K562 (cell line): ENCODE measurements around the gene ODAD3. TPM values are rescaled to one million over a fixed set of nuclear protein-coding genes. Genes with fewer than 3 reads are reported as not detected.

ENCODE experiments used
- CGGBP1 ChIP-seq: fragments of 250-450 bp; sonication (Bioruptor Pico); IDR thresholded peaks from 2 replicates; pipeline ENCODE4 v1.9.0; 2021; ENCODE audit warnings: mild to moderate bottlenecking
- CREBBP ChIP-seq: IDR thresholded peaks from one replicate; pipeline ENCODE4 v1.6.1; 2012; ENCODE audit warnings: low read depth, mild to moderate bottlenecking, control low read depth, inconsistent platforms, low read length
- CSDE1 ChIP-seq, 2 experiments: fragments of 450-650 bp; IDR thresholded peaks; 2 replicates each; pipeline ENCODE4 v1.6.1; 2016; ENCODE audit warnings: mild to moderate bottlenecking in 1 of 2
- ERF ChIP-seq: fragments of 450-650 bp; formaldehyde crosslinking; IDR thresholded peaks from 2 replicates; pipeline ENCODE4 v1.4.0; 2020; ENCODE audit warnings: mild to moderate bottlenecking, mixed read lengths
- FOXJ2 ChIP-seq: fragments of 200-800 bp; sonication (Bioruptor generic); IDR thresholded peaks from 2 replicates; pipeline ENCODE4 v1.6.1; 2016; ENCODE audit warnings: missing genetic modification characterization, missing compliant biosample characterization
- HNRNPUL1 ChIP-seq: fragments of 200-400 bp; formaldehyde crosslinking; IDR thresholded peaks from 2 replicates; pipeline ENCODE4 v1.6.1; 2017; ENCODE audit warnings: low read length
- JUND ChIP-seq, 2 experiments: IDR thresholded peaks; 2 replicates in 1 of 2; 3 replicates in 1 of 2; pipeline ENCODE4 v1.6.1; 2011; ENCODE audit warnings: borderline replicate concordance in 2 of 2, low read depth in 2 of 2, low read length in 2 of 2, improper control_type of control experiment in 1 of 2, missing biosample characterization in 1 of 2, missing genetic modification characterization in 1 of 2, missing genetic modification reagents in 1 of 2
- POLR2A ChIP-seq: fragments of 450-650 bp; conservative IDR thresholded peaks from 2 replicates; pipeline ENCODE4 v1.6.1; 2016
- RAD21 ChIP-seq, 2 experiments: fragments of 250-450 bp in 1 of 2; fragments of 450-650 bp in 1 of 2; sonication (Bioruptor Pico) in 1 of 2; formaldehyde crosslinking in 1 of 2; IDR thresholded peaks in 1 of 2; conservative IDR thresholded peaks in 1 of 2; 2 replicates each; pipeline versions ENCODE4 v1.4.0 to v1.8.0; 2020 to 2022; ENCODE audit warnings: mild to moderate bottlenecking in 2 of 2, moderate library complexity in 1 of 2
- RCOR1 ChIP-seq, 2 experiments: IDR thresholded peaks; 2 replicates each; pipeline ENCODE4 v1.6.1; 2012; ENCODE audit warnings: low read depth in 2 of 2, low read length in 2 of 2, borderline replicate concordance in 1 of 2, improper control_type of control experiment in 1 of 2
- SAFB ChIP-seq: fragments of 200-400 bp; formaldehyde crosslinking; IDR thresholded peaks from 2 replicates; pipeline ENCODE4 v1.6.1; 2017; ENCODE audit warnings: low read depth, low read length, borderline replicate concordance
- SETDB1 ChIP-seq: IDR thresholded peaks from one replicate; pipeline ENCODE4 v1.6.1; 2012; ENCODE audit warnings: low read length, control low read depth, inconsistent platforms
- SMARCA5 ChIP-seq: fragments of 450-650 bp; IDR thresholded peaks from 2 replicates; pipeline ENCODE4 v1.6.1; 2016
- SOX6 ChIP-seq: fragments of 450-650 bp; IDR thresholded peaks from 2 replicates; pipeline ENCODE4 v1.6.1; 2014; ENCODE audit warnings: mild to moderate bottlenecking
- STAT5B ChIP-seq: fragments of 250-450 bp; sonication (Bioruptor Pico); IDR thresholded peaks from 2 replicates; pipeline ENCODE4 v1.8.0; 2021; ENCODE audit warnings: mild to moderate bottlenecking, inconsistent platforms
- ZBTB7A ChIP-seq: IDR thresholded peaks from 2 replicates; pipeline ENCODE4 v1.6.1; 2011; ENCODE audit warnings: low read depth, mild to moderate bottlenecking, low read length, moderate library complexity, borderline replicate concordance; ENCODE audit not compliant: control insufficient read depth
- ZNF143 ChIP-seq: sonication (generic); formaldehyde crosslinking; IDR thresholded peaks from 2 replicates; pipeline ENCODE4 v1.9.0; 2022; ENCODE audit warnings: mild to moderate bottlenecking, missing genetic modification reagents
- ZNF232 ChIP-seq: sonication (generic); formaldehyde crosslinking; IDR thresholded peaks from 2 replicates; pipeline ENCODE4 v1.8.0; 2022; ENCODE audit warnings: mild to moderate bottlenecking, missing genetic modification reagents
- ZNF3 ChIP-seq: fragments of 250-450 bp; sonication (Bioruptor Pico); IDR thresholded peaks from 2 replicates; pipeline ENCODE4 v1.5.0; 2021; ENCODE audit warnings: mild to moderate bottlenecking, moderate library complexity
- polyA plus RNA-seq, 8 experiments: library from polyadenylated mRNA; depleted of rRNA in 4 of 8; stranded (reverse) in 5 of 8; unstranded in 3 of 8; fragments of >200 nt; fragmentation: Nextera tagmentation in 2 of 8; fragmentation: Illumina TruSeq in 1 of 8; extraction: Ambion mirVana in 2 of 8; extraction: Trizol in 1 of 8; gene quantifications; 2 replicates each; pipeline versions ENCODE4 v1.2.1 to v1.2.3, GENCODE V29; 2011 to 2014; ENCODE audit warnings: inconsistent platforms in 1 of 8, missing spikeins in 1 of 8
- total RNA-seq, 7 experiments: library from RNA; depleted of rRNA in 6 of 7; stranded (reverse); fragments of >200 nt in 6 of 7; fragmentation: Illumina TruSeq in 2 of 7; extraction: Trizol in 2 of 7; gene quantifications; 2 replicates each; pipeline versions ENCODE4 v1.2.1 to v1.2.3, GENCODE V29; 2011 to 2021; ENCODE audit warnings: low replicate concordance in 1 of 7
- TF ChIP-seq, protein P1 (sequence below): fragments of 250-450 bp; sonication (Bioruptor Pico); IDR thresholded peaks from 2 replicates; pipeline ENCODE4 v1.8.0; 2022; ENCODE audit warnings: moderate library complexity, mild to moderate bottlenecking, inconsistent platforms
- TF ChIP-seq, protein P2 (sequence below): sonication (generic); formaldehyde crosslinking; IDR thresholded peaks from 2 replicates; pipeline ENCODE4 v1.9.0; 2022; ENCODE audit warnings: mild to moderate bottlenecking, missing genetic modification reagents
- TF ChIP-seq, protein P3 (sequence below): sonication (generic); formaldehyde crosslinking; IDR thresholded peaks from 2 replicates; pipeline ENCODE4 v1.8.1; 2023; ENCODE audit warnings: mild to moderate bottlenecking, missing genetic modification reagents, moderate library complexity

The ODAD3 gene
- total and polyA plus RNA-seq, 9 of the 15 experiments (the other 6 are each of a cell fraction or from before 2014, with no cell fraction given), result 0.07 to 0.72 (median 0.14) TPM; not detected in 2

- TF ChIP-seq, protein P1, sequence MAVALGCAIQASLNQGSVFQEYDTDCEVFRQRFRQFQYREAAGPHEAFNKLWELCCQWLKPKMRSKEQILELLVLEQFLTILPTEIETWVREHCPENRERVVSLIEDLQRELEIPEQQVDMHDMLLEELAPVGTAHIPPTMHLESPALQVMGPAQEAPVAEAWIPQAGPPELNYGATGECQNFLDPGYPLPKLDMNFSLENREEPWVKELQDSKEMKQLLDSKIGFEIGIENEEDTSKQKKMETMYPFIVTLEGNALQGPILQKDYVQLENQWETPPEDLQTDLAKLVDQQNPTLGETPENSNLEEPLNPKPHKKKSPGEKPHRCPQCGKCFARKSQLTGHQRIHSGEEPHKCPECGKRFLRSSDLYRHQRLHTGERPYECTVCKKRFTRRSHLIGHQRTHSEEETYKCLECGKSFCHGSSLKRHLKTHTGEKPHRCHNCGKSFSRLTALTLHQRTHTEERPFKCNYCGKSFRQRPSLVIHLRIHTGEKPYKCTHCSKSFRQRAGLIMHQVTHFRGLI (CRISPR knock-in tag), result no peak
- TF ChIP-seq ERF (peak; percentile 72; the same call in 1 of the 2 replicates), ZBTB7A (peak; percentile 43; the same call in 1 of the 2 replicates), FOXJ2 (tag) (no peak), STAT5B (no peak), ZNF143 (peak; percentile 67), JUND (IDR thresholded peaks at IDR 0.05; ENCODE audit: borderline replicate concordance, low read depth, low read length) (peak; percentile 40; the same call in 1 of the 2 replicates), JUND (tag; IDR thresholded peaks at IDR 0.05; ENCODE audit: borderline replicate concordance, low read depth, low read length) (no peak; the same call in 2 of the 3 replicates), HNRNPUL1 (no peak), SETDB1 (no peak), RAD21 (CRISPR knock-in tag; conservative IDR thresholded peaks at IDR 0.05 in 1 of 2, IDR thresholded peaks at IDR 0.05 in 1 of 2) (peak; percentile 89 to 93), ZNF232 (CRISPR knock-in tag) (peak; percentile 98), SMARCA5 (peak; percentile 97), SOX6 (peak; percentile 79), RCOR1 (IDR thresholded peaks at IDR 0.05; ENCODE audit: borderline replicate concordance in 1 of 2, low read depth in 2 of 2, low read length in 2 of 2) (peak; percentile 78 to 95; a peak in 3 of 4 replicates), CGGBP1 (CRISPR knock-in tag) (peak; percentile 13; the same call in 1 of the 2 replicates), CREBBP (no peak), ZNF3 (no peak), CSDE1 (IDR thresholded peaks at IDR 0.05) (no peak), POLR2A (peak; percentile 55), SAFB (0 out of 2 replicates have a peak, but pooled peaks have one; percentile 38)
- TF ChIP-seq, protein P2, sequence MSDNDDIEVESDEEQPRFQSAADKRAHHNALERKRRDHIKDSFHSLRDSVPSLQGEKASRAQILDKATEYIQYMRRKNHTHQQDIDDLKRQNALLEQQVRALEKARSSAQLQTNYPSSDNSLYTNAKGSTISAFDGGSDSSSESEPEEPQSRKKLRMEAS, result peak; percentile 100
- TF ChIP-seq, protein P3, sequence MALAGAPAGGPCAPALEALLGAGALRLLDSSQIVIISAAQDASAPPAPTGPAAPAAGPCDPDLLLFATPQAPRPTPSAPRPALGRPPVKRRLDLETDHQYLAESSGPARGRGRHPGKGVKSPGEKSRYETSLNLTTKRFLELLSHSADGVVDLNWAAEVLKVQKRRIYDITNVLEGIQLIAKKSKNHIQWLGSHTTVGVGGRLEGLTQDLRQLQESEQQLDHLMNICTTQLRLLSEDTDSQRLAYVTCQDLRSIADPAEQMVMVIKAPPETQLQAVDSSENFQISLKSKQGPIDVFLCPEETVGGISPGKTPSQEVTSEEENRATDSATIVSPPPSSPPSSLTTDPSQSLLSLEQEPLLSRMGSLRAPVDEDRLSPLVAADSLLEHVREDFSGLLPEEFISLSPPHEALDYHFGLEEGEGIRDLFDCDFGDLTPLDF (CRISPR knock-in tag), result peak; percentile 93
These were observed 47.6 kb upstream of the ODAD3 start (continued) for GRCh38 chr19:11482384-11483050.
